Calu3 (cell line): ENCODE measurements around the gene IL33. TPM values are rescaled to one million over a fixed set of nuclear protein-coding genes. Genes with fewer than 3 reads are reported as not detected.

ENCODE experiments used
- BruUV-seq: library from RNA; stranded (reverse); fragments of 400-500 nt; replicated peaks from 2 replicates; lab custom pipeline; 2021; lab: Mats Ljungman, UMichigan
- CTCF ChIA-PET: fragments of 300-600 bp; sonication (Branson Sonifier 250); formaldehyde crosslinking; loops from one replicate; lab custom pipeline; 2022; ENCODE audit warnings: antibody characterized with exemption; lab: Charles Lee
- DNase-seq: peaks from one replicate; pipeline ENCODE4 v3.0.0; 2022
- H3K27ac Mint-ChIP-seq: one replicate; pipeline ENCODE4 v1.8.0; 2022; ENCODE audit warnings: mixed read lengths; ENCODE audit not compliant: unreplicated experiment
- H3K27me3 Mint-ChIP-seq: one replicate; pipeline ENCODE4 v1.8.0; 2022; ENCODE audit warnings: mixed read lengths; ENCODE audit not compliant: unreplicated experiment
- H3K36me3 Mint-ChIP-seq: one replicate; pipeline ENCODE4 v1.8.0; 2022; ENCODE audit warnings: mild to moderate bottlenecking, moderate library complexity, mixed read lengths; ENCODE audit not compliant: insufficient read depth, unreplicated experiment
- H3K4me1 Mint-ChIP-seq: one replicate; pipeline ENCODE4 v1.8.0; 2022; ENCODE audit warnings: mild to moderate bottlenecking, low read depth, mixed read lengths; ENCODE audit not compliant: unreplicated experiment
- H3K4me3 Mint-ChIP-seq: one replicate; pipeline ENCODE4 v1.8.0; 2022; ENCODE audit warnings: mild to moderate bottlenecking, low read depth, moderate library complexity, mixed read lengths; ENCODE audit not compliant: unreplicated experiment
- H3K9me3 Mint-ChIP-seq: one replicate; pipeline ENCODE4 v1.8.0; 2022; ENCODE audit warnings: low read depth, mixed read lengths; ENCODE audit not compliant: unreplicated experiment
- intact Hi-C: fragments of 100-400 bp; cut with micrococcal nuclease; formaldehyde crosslinking; loops from one replicate; pipeline ENCODE4 v1.10.0; 2022; ENCODE audit not compliant: unreplicated experiment
- total RNA-seq: library from RNA; stranded (reverse); gene quantifications from 2 replicates; pipeline ENCODE4 v1.2.3, GENCODE V29; 2022
- TF ChIP-seq, protein P1 (sequence below): fragments of 200-600 bp; IDR thresholded peaks from one replicate; pipeline ENCODE4 v1.8.0; 2022; ENCODE audit warnings: antibody characterized with exemption; ENCODE audit not compliant: unreplicated experiment

Gene IL33
- total RNA-seq, 1 experiment from 2014 or later, result 0.64 TPM

DNA sequence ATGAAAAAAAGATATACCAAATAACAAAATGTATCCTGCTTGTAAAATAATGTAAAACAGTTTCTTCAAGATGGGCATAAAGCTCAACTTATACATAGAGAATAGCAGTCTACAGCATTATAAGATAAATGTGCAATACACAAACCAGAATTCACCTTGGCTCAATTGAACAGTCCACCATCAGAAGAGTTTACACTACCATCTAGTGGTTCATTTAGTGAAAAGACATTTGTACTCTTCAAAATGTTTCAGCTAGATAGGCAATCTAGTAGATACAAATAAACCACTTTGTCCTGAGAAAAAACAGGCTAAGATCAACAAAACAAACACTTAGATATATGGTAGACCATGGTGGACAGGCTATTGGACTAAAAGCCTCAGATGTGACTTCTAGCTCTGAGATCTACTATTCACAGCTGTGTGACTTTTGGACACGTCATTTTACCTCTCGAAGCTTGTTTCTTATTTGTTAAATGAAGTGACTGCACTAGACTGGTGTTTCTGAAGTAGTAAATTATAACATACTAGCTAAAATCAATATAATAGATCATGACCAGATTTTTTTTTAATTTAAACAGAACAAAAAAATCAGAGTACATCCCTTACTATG lies 90.5 kb downstream of the IL33 start:
- Mint-ChIP-seq H3K9me3 (peaks cover 5% of the 10 kb centered on the region), H3K27ac (no peak overlapping the region), H3K27me3 (no peaks in the 10 kb centered on the region), H3K4me3 (no peak overlapping the region), H3K36me3 (no peaks in the 10 kb centered on the region), H3K4me1 (peaks cover 8% of the 10 kb centered on the region)
- BruUV-seq, result no TSS peak
- CTCF ChIA-PET, result interaction anchor here (0.6 to 2.5 kb wide), 8 partner anchors 9 to 420 kb away, joined by 3 to 43 read pairs (median 4); no protein-coding TSS in a partner anchor
- DNase-seq, result no peak
- TF ChIP-seq, protein P1, sequence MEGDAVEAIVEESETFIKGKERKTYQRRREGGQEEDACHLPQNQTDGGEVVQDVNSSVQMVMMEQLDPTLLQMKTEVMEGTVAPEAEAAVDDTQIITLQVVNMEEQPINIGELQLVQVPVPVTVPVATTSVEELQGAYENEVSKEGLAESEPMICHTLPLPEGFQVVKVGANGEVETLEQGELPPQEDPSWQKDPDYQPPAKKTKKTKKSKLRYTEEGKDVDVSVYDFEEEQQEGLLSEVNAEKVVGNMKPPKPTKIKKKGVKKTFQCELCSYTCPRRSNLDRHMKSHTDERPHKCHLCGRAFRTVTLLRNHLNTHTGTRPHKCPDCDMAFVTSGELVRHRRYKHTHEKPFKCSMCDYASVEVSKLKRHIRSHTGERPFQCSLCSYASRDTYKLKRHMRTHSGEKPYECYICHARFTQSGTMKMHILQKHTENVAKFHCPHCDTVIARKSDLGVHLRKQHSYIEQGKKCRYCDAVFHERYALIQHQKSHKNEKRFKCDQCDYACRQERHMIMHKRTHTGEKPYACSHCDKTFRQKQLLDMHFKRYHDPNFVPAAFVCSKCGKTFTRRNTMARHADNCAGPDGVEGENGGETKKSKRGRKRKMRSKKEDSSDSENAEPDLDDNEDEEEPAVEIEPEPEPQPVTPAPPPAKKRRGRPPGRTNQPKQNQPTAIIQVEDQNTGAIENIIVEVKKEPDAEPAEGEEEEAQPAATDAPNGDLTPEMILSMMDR, result peak; percentile 23
- intact Hi-C loops, result loop anchor here (1.0 to 10.0 kb wide), 3 partner anchors 81 to 419 kb away; no protein-coding TSS in a partner anchor

Other genes starting within 250 kb of the IL33 start
- gene RANBP6, start 200.2 kb upstream of the IL33 start, total RNA-seq, result 16.1 and 17.7 TPM in 2 replicates
- gene TPD52L3, start 112.6 kb downstream of the IL33 start, total RNA-seq, result not detected in 2 replicates
- 38.4 and 38.8 TPM in 2 replicates for gene UHRF2, start 197.4 kb downstream of the IL33 start, total RNA-seq